ENCODE data around the gene ANKRD16.

Gene ANKRD16

DNA sequence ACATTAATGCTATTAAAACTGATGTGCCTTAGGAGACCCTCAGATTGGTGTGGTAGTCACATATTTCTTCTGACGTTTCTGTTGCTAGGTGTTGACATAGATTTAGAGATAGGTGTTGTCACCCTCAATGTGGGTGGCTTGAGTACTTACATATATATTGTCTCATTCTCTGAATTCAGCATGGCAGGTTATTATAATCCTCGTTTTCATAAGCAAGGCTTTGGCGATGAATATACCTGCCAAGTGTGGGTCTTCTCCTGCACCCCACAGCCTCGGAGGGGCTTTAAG is 7.3 kb upstream of the ANKRD16 start:
- peaks cover 15% of the 10 kb centered on the region; the same call in 1 of the 2 replicates for H4K20me1 ChIP-seq (ENCODE audit: insufficient read depth, low read length)
- no peak overlapping the region for H3K9ac ChIP-seq (ENCODE audit: low read depth, low read length)
- DNase-seq = no peak
- no peaks in the 10 kb centered on the region for H3K27me3 ChIP-seq (ENCODE audit: insufficient read depth, low read length, poor library complexity)
- peaks cover 6% of the 10 kb centered on the region for H3K9me3 ChIP-seq (ENCODE audit: insufficient read depth, low read length, severe bottlenecking)
- peaks cover 77% of the 10 kb centered on the region for H3K79me2 ChIP-seq (ENCODE audit: insufficient read depth, low read length)
- no peak overlapping the region for H2AFZ ChIP-seq (ENCODE audit: low read depth, low read length)
- no peak overlapping the region for H3K4me3 ChIP-seq (ENCODE audit: low read depth in 1 of 2, low read length in 2 of 2)
- ATAC-seq (ENCODE audit: insufficient read depth, low read depth) = no peak
- peaks cover 10% of the 10 kb centered on the region for H3K4me1 ChIP-seq (ENCODE audit: insufficient read depth, low read length)
- H3K27ac ChIP-seq (ENCODE audit: low read length) = no peak overlapping the region
- H3K36me3 ChIP-seq (ENCODE audit: insufficient read depth, low read length) = peaks cover 44% of the 10 kb centered on the region
- no peak overlapping the region for H3K4me2 ChIP-seq (ENCODE audit: insufficient read depth, low read length)
- TF ChIP-seq EZH2 (IDR thresholded peaks at IDR 0.05; ENCODE audit: borderline replicate concordance, low read depth, low read length, severe bottlenecking) = no peak
- TF ChIP-seq, protein P1, sequence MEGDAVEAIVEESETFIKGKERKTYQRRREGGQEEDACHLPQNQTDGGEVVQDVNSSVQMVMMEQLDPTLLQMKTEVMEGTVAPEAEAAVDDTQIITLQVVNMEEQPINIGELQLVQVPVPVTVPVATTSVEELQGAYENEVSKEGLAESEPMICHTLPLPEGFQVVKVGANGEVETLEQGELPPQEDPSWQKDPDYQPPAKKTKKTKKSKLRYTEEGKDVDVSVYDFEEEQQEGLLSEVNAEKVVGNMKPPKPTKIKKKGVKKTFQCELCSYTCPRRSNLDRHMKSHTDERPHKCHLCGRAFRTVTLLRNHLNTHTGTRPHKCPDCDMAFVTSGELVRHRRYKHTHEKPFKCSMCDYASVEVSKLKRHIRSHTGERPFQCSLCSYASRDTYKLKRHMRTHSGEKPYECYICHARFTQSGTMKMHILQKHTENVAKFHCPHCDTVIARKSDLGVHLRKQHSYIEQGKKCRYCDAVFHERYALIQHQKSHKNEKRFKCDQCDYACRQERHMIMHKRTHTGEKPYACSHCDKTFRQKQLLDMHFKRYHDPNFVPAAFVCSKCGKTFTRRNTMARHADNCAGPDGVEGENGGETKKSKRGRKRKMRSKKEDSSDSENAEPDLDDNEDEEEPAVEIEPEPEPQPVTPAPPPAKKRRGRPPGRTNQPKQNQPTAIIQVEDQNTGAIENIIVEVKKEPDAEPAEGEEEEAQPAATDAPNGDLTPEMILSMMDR (IDR thresholded peaks at IDR 0.05; ENCODE audit: borderline replicate concordance, extremely low read depth, low read length, poor library complexity, severe bottlenecking) = no peak

DNA sequence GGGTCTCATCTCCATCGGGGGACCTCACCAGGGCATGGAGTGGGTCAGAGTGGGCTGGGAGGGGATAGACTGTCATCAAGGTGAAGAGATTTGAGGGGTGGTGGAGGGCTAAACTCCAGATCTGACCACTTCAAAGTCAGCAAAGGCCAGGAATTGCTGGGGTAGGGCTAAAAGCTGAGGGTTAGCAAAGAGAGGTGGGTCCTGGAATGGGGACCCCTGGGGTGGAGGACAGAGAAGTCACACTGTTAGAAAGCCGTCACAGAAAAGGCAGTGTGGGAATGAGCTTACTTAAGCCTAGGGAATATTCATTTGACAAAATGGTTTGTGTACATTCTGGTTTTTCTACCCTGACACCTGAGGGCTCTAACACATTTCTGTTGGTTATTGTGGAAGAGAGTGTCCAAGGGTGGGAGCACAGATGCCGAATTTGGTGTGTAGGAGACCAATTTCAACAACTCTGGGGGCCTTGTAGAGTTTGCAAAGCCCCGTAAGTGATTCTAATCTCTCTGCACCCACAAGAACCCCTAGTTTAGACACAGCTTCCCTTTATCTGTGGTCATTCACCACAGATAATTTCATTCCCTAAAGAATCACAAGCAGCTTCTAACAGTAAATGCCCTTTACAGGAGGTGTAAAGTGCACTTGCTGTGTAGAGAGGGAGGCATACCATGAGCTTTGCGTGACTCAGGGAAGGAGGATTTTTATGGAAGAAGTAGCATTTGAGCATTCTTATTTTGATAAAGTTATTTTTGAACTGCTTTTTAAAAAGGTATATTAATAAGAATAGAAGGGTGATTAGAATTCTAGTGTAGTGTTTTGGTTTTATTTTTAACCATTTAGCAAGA is 6.7 kb upstream of the ANKRD16 start:
- Histone ChIP-seq H3K36me3 (ENCODE audit: insufficient read depth, low read length) (peaks cover 46% of the 10 kb centered on the region), H3K9me3 (ENCODE audit: insufficient read depth, low read length, severe bottlenecking) (peaks cover 6% of the 10 kb centered on the region), H3K4me1 (ENCODE audit: insufficient read depth, low read length) (peaks cover 15% of the 10 kb centered on the region), H4K20me1 (ENCODE audit: insufficient read depth, low read length) (peaks cover 19% of the 10 kb centered on the region; the same call in 1 of the 2 replicates), H3K4me3 (ENCODE audit: low read depth in 1 of 2, low read length in 2 of 2) (no peak overlapping the region), H3K27me3 (ENCODE audit: insufficient read depth, low read length, poor library complexity) (no peaks in the 10 kb centered on the region), H3K27ac (ENCODE audit: low read length) (no peak overlapping the region), H3K79me2 (ENCODE audit: insufficient read depth, low read length) (peaks cover 79% of the 10 kb centered on the region), H2AFZ (ENCODE audit: low read depth, low read length) (no peak overlapping the region), H3K9ac (ENCODE audit: low read depth, low read length) (no peak overlapping the region), H3K4me2 (ENCODE audit: insufficient read depth, low read length) (no peak overlapping the region)
- TF ChIP-seq EZH2 (IDR thresholded peaks at IDR 0.05; ENCODE audit: borderline replicate concordance, low read depth, low read length, severe bottlenecking) = no peak
- TF ChIP-seq, protein P1 (IDR thresholded peaks at IDR 0.05; ENCODE audit: borderline replicate concordance, extremely low read depth, low read length, poor library complexity, severe bottlenecking) = no peak
- DNase-seq = no peak
- ATAC-seq (ENCODE audit: insufficient read depth, low read depth) = no peak

DNA sequence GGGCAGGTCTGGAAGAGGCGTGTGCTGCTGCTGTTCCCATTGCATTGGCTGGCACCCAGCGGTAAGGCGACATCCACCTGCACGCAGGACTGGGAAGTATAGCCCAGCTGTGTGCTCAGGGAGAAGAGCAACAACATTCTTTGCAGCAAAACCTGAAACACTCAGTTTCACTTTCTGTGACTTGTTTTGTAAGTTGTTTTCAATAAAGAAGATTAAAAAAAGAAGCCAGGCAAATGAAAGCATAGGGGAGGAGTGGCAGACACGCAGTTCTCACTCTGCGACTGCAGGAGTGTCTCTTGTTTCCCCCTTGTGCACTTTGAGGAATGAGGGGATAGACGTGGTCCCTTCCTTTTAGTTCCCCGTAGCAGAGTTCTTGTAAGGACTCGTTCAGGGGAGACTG is 6.1 kb upstream of the ANKRD16 start:
- no peak overlapping the region for H3K4me2 ChIP-seq (ENCODE audit: insufficient read depth, low read length)
- H3K4me3 ChIP-seq (ENCODE audit: low read depth in 1 of 2, low read length in 2 of 2) = no peak overlapping the region
- H3K27ac ChIP-seq (ENCODE audit: low read length) = no peak overlapping the region
- H4K20me1 ChIP-seq (ENCODE audit: insufficient read depth, low read length) = peaks cover 25% of the 10 kb centered on the region; the same call in 1 of the 2 replicates
- no peak overlapping the region for H2AFZ ChIP-seq (ENCODE audit: low read depth, low read length)
- ATAC-seq (ENCODE audit: insufficient read depth, low read depth) (no peak), DNase-seq (no peak)
- no peak for TF ChIP-seq EZH2 (IDR thresholded peaks at IDR 0.05; ENCODE audit: borderline replicate concordance, low read depth, low read length, severe bottlenecking)
- TF ChIP-seq, protein P1 (IDR thresholded peaks at IDR 0.05; ENCODE audit: borderline replicate concordance, extremely low read depth, low read length, poor library complexity, severe bottlenecking) = no peak
- peaks cover 21% of the 10 kb centered on the region for H3K4me1 ChIP-seq (ENCODE audit: insufficient read depth, low read length)
- no peak overlapping the region for H3K9ac ChIP-seq (ENCODE audit: low read depth, low read length)
- H3K36me3 ChIP-seq (ENCODE audit: insufficient read depth, low read length) = peaks cover 46% of the 10 kb centered on the region
- H3K27me3 ChIP-seq (ENCODE audit: insufficient read depth, low read length, poor library complexity) = no peaks in the 10 kb centered on the region
- H3K9me3 ChIP-seq (ENCODE audit: insufficient read depth, low read length, severe bottlenecking) = peaks cover 6% of the 10 kb centered on the region
- H3K79me2 ChIP-seq (ENCODE audit: insufficient read depth, low read length) = peaks cover 80% of the 10 kb centered on the region

Data from DND-41 (cell line).